Measurements from ENCODE around the gene NPHP4. TPM values are rescaled to one million over a fixed set of nuclear protein-coding genes. Genes with fewer than 3 reads are reported as not detected.

The NPHP4 gene
- total RNA-seq, 1 donor from 2014 or later, result 8.2 TPM

DNA sequence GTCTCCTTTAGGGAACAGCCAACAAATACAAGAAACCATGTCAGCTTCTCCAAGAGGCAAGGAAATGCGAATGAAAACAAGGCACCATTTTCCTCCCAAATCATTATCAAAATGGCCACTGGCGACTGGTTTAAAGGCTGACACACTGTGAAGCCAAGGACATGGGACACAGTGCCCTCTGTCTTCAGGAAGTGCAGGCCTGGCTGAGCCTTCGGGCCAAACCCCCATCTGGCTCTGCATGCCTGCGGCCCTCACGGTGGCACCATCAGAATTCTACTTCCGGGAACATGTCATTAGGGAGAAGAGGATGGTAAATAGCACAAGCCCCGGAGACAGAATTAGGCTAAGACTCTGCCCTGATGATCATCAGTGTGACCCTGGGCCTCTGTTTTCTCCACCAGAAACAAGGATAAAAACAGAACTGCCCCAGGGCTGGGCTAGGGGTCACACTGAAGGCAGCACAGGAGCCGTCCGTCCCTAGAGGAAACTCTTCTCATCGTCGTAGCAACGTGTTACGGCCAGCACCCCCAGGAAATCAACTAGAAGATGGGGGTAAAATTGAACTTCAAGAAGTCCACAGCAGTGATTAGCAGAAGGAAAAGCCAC, 103.5 kb downstream of the NPHP4 start:
- H3K9me3 ChIP-seq, result no peaks in the 10 kb centered on the region
- no peak for DNase-seq (ENCODE audit: low spot score in 2 of 2)
- intact Hi-C loops (cut with DNase I), result no loop called here
- H3K4me3 ChIP-seq, result no peak overlapping the region
- H3K27ac ChIP-seq, result no peak overlapping the region
- no peaks in the 10 kb centered on the region for H3K27me3 ChIP-seq
- TF ChIP-seq, protein P1, sequence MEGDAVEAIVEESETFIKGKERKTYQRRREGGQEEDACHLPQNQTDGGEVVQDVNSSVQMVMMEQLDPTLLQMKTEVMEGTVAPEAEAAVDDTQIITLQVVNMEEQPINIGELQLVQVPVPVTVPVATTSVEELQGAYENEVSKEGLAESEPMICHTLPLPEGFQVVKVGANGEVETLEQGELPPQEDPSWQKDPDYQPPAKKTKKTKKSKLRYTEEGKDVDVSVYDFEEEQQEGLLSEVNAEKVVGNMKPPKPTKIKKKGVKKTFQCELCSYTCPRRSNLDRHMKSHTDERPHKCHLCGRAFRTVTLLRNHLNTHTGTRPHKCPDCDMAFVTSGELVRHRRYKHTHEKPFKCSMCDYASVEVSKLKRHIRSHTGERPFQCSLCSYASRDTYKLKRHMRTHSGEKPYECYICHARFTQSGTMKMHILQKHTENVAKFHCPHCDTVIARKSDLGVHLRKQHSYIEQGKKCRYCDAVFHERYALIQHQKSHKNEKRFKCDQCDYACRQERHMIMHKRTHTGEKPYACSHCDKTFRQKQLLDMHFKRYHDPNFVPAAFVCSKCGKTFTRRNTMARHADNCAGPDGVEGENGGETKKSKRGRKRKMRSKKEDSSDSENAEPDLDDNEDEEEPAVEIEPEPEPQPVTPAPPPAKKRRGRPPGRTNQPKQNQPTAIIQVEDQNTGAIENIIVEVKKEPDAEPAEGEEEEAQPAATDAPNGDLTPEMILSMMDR (IDR thresholded peaks at IDR 0.05), result no peak
- H3K4me1 ChIP-seq, result no peaks in the 10 kb centered on the region
- H3K36me3 ChIP-seq, result peaks cover 10 to 13% of the 10 kb centered on the region in 2 donors

DNA sequence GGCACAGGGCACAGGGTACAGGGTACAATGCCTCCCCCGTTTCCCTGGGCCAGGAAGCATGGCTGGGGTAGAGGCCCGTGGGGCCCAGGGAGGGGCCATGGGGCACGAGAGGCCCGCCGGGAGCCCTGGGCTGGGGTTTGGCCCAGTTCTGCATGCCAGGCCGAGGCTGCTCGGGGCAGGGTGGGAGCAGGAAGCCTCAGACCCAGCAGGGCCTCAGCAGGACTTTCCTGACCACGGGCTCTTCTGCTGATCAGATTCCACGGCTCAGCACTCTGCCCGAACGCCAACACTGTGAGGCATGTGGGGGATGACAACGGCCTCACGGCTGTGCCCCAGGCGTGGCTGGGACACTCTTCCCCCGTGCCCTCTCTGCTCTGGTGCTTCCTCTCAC, 104.3 kb downstream of the NPHP4 start:
- H3K4me1 ChIP-seq, result no peaks in the 10 kb centered on the region
- no peaks in the 10 kb centered on the region for H3K27me3 ChIP-seq
- intact Hi-C loops (cut with DNase I), result no loop called here
- no peak overlapping the region for H3K27ac ChIP-seq
- peaks cover 10 to 20% of the 10 kb centered on the region in 2 donors for H3K36me3 ChIP-seq
- H3K4me3 ChIP-seq, result no peak overlapping the region
- no peaks in the 10 kb centered on the region for H3K9me3 ChIP-seq
- no peak for DNase-seq (ENCODE audit: low spot score in 2 of 2)
- TF ChIP-seq, protein P1 (IDR thresholded peaks at IDR 0.05), result no peak

DNA sequence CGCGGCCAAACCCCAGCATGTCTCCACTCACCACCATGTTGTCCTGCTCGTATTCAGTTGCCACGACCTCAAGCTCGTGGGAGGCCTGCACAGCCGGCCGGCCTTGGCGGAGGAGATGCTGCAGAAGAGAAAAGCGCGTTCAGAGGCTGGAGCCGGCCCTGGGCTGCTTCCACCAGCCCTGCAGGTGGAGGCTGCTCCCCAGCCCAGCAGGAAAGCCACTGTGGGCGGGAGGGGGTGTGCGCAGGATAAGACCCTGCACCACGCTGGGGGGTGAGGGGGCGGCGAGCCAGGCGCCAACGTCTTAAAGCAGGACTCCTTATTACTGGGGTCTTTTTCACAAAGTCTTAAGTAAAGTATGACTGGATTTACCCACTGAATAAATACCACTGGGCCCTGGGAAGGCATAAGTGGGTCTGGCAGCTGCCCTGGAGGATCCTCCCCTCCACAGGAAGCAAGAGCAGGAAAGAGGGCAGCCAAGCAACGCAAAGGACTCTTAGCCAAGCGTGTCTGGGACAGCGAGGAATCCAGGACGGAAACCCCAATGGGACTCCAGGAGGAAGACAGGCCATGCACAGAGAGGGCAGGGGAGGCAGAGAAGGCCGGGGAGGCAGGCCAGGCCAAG, 104.8 kb downstream of the NPHP4 start:
- no peaks in the 10 kb centered on the region for H3K9me3 ChIP-seq
- H3K4me1 ChIP-seq, result no peaks in the 10 kb centered on the region
- intact Hi-C loops (cut with DNase I), result no loop called here
- H3K4me3 ChIP-seq, result no peak overlapping the region
- TF ChIP-seq, protein P1 (IDR thresholded peaks at IDR 0.05), result no peak
- H3K27ac ChIP-seq, result no peak overlapping the region
- no peak for DNase-seq (ENCODE audit: low spot score in 2 of 2)
- no peaks in the 10 kb centered on the region for H3K27me3 ChIP-seq
- H3K36me3 ChIP-seq, result peaks cover 10 to 24% of the 10 kb centered on the region in 2 donors

DNA sequence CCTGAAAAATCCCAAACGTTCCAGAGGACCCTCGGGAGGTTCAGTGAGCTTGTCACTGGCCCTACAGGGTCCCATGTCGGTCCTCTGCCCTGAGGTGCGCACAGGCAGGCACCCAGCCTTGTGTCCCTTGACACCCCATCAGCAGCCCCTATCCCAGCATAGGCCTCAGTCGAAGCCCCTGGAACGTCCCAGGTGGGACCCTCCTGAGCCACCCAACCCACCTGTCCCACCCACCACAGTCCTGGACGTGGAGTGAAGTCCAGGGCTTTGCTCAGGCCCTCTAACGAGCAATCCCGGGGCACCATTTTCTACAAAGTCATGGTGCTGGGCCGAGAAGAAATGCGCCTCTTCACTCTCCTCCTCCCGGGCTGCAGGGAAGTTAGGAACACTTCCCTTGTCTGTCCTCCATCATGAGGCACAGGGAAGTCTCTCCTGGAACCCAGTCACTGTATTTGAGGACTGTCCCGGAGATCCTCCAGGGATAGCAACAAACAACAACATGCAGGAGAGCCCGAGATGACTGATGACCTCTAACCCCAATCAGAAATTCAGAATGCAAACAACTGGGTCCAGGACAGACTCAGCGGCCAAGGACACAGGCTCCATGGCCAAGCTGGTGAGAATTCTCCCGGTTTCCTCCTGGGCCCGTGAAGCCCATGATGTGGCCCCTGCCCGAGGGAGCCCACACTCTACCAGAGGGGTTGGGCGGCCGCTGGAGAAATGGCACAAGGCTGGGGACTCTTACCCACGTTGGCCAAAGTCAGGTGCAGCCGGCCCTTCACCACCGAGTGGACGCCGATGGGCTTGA, 105.5 kb downstream of the NPHP4 start:
- TF ChIP-seq, protein P1 (IDR thresholded peaks at IDR 0.05), result no peak

DNA sequence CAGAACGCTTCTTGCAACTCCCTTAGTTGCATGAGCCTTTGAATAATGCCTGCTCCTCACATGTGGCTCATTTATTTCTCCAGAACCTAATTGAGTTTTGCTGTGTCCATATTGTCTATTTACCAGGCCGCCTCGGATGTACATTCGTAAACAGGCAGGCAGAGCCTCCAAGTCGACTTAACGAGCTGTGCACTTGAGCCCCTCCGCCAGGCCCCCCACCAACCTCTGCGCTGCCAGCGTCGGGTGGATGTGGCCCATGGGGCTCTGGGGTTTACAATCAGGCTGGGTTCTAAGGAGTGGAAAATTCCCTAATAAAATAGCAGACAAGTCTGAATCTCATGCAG, 106.1 kb downstream of the NPHP4 start:
- H3K4me3 ChIP-seq, result no peak overlapping the region
- no peaks in the 10 kb centered on the region for H3K27me3 ChIP-seq
- no peak for DNase-seq (ENCODE audit: low spot score in 2 of 2)
- H3K27ac ChIP-seq, result no peak overlapping the region
- H3K36me3 ChIP-seq, result peaks cover 15 to 32% of the 10 kb centered on the region in 2 donors
- H3K4me1 ChIP-seq, result no peaks in the 10 kb centered on the region
- H3K9me3 ChIP-seq, result no peaks in the 10 kb centered on the region
- TF ChIP-seq, protein P1 (IDR thresholded peaks at IDR 0.05), result no peak
- intact Hi-C loops (cut with DNase I), result no loop called here

More for the DNA sequence above, 105.5 kb downstream of the NPHP4 start:
- Histone ChIP-seq H3K4me1 (no peaks in the 10 kb centered on the region), H3K4me3 (no peak overlapping the region), H3K9me3 (no peaks in the 10 kb centered on the region), H3K36me3 (peaks cover 11 to 26% of the 10 kb centered on the region in 2 donors), H3K27ac (no peak overlapping the region), H3K27me3 (no peaks in the 10 kb centered on the region)
- no peak for DNase-seq (ENCODE audit: low spot score in 2 of 2)
- intact Hi-C loops (cut with DNase I), result no loop called here
